Activated gamma-delta T cell treated with Interleukin-2 at 50 U/mL for 16 hours (primary cell): ENCODE results near the gene RNF213.
"Not testable (repeated sequence)": the region's sequence is repeated elsewhere in the genome, so short reads cannot be mapped to it uniquely, and the experiment has no call there.

Source experiments
- DNase-seq: peaks from one replicate; pipeline ENCODE4 v3.0.0-alpha.2; 2020

Gene RNF213

GRCh38 chr17:80323982-80324381 is 63.3 kb downstream of the RNF213 start:
- no peak for DNase-seq

- DNase-seq, result no peak
These were observed 66.9 kb downstream of the RNF213 start for GRCh38 chr17:80327518-80327917.

GRCh38 chr17:80328634-80329380 is 68.2 kb downstream of the RNF213 start:
- DNase-seq, result no peak

DNA sequence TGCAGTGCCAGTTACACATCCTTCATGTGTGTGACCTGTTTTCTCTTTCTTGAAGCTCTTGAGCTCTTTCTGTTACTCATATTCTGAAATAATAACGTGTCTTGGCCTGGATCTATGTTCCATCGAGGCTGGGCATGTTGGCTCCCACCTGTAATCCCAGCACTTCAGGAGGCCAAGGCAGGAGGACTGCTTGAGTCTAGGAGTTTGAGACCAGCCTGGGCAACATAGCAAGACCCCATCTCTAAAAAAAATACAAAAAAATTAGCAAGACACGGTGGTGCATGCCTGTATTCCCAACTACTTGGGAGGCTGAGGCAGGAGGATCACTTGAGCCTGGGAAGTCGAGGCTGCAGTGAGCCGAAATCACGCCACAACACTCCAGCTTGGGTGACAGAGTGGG is 68.8 kb downstream of the RNF213 start:
- DNase-seq, result not testable (repeated sequence)

- no peak for DNase-seq
These were observed 69.6 kb downstream of the RNF213 start for GRCh38 chr17:80330276-80330675.

DNA sequence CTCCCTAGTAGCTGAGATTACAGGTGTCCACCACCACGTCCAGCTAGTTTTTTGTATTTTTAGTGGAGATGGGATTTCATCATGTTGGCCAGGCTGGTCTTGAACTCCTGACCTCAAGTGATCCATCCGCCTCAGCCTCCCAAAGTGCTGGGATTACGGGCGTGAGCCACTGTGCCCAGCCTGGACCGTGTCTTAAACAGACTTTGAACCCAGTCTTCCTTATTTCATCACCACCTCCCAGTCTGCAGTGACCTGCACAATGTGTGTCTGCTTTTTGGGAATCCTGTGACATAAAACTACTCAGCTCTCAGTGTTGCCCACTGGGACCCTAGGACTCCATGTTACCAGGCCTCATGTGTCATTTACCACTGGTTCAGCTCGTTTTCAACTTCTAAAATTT is 70.3 kb downstream of the RNF213 start:
- DNase-seq, result not testable (repeated sequence)

DNA sequence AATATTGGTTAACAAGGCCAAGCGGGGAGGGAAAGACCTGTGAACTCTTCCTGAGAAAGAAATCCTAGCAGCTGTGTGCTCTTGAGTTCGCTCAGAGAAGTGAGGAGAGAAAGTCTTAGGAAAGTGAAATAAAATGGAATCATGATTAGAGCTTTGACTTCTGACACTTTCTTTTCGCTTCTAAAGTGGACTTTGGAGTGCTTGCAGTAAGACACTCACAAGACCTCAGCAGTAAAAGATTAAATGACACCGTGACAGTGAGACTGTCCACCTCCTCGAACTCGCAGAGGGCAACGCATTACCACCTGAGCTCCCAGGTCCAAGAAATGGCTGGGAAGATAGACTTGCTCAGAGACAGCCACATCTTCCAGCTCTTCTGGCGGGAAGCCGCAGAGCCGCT is 71.2 kb downstream of the RNF213 start:
- DNase-seq, result no peak

DNA sequence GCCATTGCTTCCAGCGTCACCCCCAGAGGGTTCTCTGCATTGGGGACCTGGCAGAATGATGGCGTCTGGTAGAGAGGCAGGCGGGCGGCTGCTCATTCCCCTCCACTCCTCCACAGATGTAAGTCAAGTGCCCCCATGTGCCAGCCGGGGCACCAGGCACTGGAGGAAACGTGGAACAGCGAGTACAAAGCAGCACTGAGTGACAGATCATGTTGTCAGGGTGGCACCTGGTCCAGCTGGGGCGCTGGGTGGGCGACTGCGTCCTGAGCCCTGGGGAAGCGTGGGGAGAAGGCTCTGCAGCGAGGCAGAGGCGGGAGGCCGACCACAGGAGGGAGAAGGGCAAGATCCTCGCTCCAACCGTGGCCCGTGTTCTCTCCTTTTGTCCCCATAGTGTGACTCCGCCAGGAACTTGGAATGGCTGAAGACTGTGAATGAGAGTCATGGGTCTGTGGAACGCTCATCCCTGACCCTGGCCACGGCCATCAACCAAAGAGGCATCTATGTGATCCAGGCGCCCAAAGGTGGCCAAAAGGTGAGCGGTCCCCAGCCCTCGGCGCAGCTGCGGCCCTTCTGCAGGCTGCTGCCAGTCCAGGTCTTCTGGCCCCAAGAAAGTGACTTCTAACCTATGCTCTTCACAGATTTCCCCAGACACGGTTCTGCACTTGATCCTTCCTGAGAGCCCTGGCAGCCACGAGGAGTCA is 76.7 kb downstream of the RNF213 start:
- no peak for DNase-seq

DNA sequence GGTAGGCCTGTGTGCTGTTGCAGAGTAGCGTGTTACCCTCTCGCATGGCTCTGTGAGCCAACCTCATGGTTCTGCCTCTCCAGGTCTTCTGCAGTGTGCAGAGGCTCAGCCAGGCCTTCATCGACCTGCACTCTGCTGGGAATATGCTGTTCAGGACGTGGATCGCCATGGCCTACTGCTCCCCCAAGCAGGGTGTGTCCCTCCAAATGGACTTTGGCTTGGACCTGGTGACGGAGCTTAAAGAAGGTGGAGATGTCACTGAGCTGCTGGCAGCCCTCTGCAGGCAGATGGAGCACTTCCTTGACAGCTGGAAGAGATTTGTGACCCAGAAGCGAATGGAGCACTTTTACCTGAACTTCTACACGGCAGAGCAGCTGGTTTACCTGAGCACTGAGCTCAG is 78.5 kb downstream of the RNF213 start:
- no peak for DNase-seq

GRCh38 chr17:80339731-80340456 is 79.2 kb downstream of the RNF213 start:
- DNase-seq, result no peak

- DNase-seq, result no peak
These were observed 84.7 kb downstream of the RNF213 start for GRCh38 chr17:80345321-80345720.

GRCh38 chr17:80345841-80346497 is 85.3 kb downstream of the RNF213 start:
- DNase-seq, result no peak

DNA sequence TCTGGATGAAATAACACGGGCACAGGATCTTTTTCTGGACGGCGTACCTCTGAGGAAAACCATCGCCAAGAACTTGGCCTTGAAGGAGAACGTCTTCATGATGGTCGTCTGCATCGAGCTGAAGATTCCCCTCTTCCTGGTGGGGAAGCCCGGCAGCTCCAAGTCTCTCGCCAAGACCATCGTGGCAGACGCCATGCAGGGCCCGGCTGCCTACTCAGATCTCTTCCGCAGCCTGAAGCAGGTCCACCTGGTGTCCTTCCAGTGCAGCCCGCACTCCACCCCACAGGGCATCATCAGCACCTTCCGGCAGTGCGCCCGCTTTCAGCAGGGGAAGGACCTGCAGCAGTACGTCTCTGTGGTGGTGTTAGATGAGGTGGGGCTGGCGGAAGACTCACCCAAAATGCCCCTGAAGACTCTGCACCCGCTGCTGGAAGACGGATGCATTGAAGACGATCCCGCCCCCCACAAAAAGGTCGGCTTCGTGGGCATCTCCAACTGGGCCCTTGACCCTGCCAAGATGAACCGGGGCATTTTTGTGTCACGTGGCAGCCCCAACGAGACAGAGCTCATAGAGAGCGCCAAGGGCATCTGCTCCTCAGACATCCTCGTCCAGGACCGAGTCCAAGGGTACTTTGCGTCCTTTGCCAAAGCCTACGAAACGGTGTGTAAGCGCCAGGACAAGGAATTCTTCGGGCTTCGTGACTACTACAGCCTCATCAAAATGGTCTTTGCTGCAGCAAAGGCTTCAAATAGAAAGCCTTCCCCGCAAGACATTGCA is 86.0 kb downstream of the RNF213 start:
- DNase-seq, result no peak

- no peak for DNase-seq
These were observed 86.9 kb downstream of the RNF213 start for GRCh38 chr17:80347536-80347935.

GRCh38 chr17:80347948-80348351 is 87.3 kb downstream of the RNF213 start:
- DNase-seq, result no peak

GRCh38 chr17:80348551-80349150 is 88.0 kb downstream of the RNF213 start:
- DNase-seq, result no peak

DNA sequence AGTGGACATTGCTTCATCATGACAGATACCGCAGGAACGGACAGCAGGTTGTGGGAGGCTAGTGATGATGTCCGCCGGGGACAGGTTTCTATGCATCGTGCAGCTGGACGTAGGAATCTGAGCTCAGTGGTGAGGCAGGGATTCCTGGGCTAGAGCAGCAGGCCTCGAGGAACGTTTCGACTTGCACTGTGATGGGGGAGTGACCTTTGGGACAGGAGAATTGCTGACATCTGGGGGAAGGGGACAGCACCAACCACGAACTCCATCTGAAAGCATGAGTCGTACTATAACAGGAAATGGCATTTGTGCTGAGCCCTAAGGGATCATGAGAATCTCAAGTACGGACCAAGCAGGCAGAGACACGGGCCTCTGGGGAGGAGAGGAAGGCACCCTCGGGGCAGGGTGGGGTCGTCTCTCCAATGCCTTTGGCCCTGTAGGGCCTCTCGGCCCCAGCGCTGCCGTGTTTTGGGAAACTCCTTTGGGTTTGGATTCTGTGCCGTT is 88.5 kb downstream of the RNF213 start:
- no peak for DNase-seq

DNA sequence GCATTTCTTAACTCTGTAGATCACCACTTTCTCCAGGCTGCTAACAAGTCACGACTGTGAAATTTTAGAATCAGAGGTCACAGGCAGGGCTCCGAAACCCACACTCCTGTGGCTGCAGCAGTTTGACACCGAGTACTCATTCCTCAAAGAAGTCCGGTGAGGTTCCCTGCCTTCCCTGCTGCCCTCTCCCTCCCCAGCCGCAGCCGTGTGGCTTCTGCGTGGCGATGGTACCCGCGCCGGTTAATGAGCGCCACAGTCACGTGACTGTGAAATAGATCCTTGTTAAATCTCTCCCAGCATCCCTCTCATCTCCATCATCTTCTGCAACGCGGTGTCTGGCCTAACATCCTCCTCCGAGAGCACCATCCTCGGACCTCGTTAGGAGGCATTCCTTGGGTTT is 89.1 kb downstream of the RNF213 start:
- DNase-seq, result no peak

DNA sequence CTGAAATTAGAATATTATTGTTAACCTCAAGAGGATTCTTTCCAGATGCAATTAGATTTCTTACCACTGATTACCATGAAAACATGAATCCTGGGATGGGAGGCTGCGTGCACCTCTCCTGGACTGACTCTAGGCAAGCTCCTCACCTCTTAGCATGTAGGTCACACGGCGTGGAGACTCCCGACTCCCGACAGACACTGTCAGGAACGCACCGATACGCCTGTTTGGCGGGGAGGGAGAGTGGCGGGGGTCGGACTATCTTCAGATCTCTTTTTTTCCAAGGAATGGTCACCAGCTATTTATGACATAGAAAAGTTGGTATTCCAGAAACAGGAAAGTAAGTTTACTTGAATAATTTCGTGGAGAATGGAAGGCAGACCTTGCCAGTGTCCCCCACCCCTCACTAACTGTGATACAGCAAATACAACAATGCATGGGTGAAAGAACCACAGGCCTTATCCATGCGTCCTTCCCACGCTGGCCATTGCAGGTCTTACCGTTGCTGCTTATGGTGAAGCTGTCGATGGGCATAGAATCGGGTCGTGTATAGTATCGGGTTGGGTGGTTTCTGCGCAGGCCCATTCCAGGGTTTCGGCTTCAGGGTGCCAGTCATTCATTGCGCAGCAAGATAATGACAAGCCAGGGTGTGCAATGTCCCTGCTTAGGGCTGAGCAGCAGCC is 91.7 kb downstream of the RNF213 start:
- DNase-seq, result no peak

DNA sequence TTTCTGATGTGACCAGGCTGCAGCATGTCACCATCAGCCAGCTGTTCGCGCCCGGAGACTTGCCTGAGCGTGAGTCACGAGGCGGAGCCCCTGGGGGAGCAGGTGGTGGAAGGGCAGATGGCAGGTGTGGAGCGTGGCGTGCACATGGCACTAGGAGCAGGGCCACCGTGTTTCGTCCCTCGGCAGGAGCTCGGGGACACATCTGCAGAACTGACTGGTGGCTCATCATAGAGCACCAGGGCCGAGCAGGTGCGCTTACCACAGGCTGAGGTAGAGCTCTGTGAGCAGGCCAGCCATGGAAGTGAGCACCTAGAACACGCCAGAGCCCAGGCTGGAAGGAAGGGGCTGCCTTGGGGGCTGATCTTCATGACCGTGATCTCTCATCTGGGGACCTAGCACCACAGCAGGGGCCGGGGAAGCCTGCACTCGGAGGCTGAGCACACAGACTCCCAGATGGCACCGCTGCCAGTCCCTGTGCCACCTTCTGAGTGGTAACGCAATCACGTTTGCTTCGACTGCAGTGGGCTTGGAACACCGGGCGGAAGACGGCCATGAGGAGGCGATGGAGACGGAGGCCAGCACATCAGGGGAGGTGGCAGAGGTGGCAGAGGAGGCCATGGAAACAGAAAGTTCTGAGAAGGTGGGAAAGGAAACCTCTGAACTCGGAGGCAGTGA is 92.5 kb downstream of the RNF213 start:
- no peak for DNase-seq
